ENCODE results near the gene SNRPA1. TPM values are rescaled to one million over a fixed set of nuclear protein-coding genes. Genes with fewer than 3 reads are reported as not detected.

The SNRPA1 gene
- total RNA-seq, 1 experiment from 2014 or later: 99.5 TPM

- no peak for TF ChIP-seq CTCF (IDR thresholded peaks at IDR 0.05; ENCODE audit: unreplicated experiment)
- no peak overlapping the region for H3K27ac Mint-ChIP-seq (ENCODE audit: low read depth, unreplicated experiment)
- intact Hi-C loops (cut with micrococcal nuclease): no loop called here
- H3K4me1 Mint-ChIP-seq (ENCODE audit: insufficient read depth, unreplicated experiment): no peaks in the 10 kb centered on the region
- POLR2A ChIA-PET: no interaction called here
- H3K36me3 Mint-ChIP-seq (ENCODE audit: insufficient read depth, unreplicated experiment): no peaks in the 10 kb centered on the region
- peaks cover 7% of the 10 kb centered on the region for H3K9me3 Mint-ChIP-seq (ENCODE audit: unreplicated experiment)
- no peak for DNase-seq (ENCODE audit: unreplicated experiment)
- H3K27me3 Mint-ChIP-seq (ENCODE audit: insufficient read depth, unreplicated experiment): no peaks in the 10 kb centered on the region
- no TSS peak for BruUV-seq (replicated peaks)
- H3K4me3 Mint-ChIP-seq (ENCODE audit: unreplicated experiment): no peak overlapping the region
- CTCF ChIA-PET: interaction anchor here (0.6 to 1.1 kb wide), 3 partner anchors 12 to 349 kb away, joined by 3 to 6 read pairs (median 3); no protein-coding TSS in a partner anchor
Measured at GRCh38 chr15:101309436-101310160, 14.6 kb upstream of the SNRPA1 start.

GRCh38 chr15:101308604-101309435, 13.8 kb upstream of the SNRPA1 start:
- no peak for TF ChIP-seq CTCF (IDR thresholded peaks at IDR 0.05; ENCODE audit: unreplicated experiment)
- no peaks in the 10 kb centered on the region for H3K27me3 Mint-ChIP-seq (ENCODE audit: insufficient read depth, unreplicated experiment)
- no peaks in the 10 kb centered on the region for H3K4me1 Mint-ChIP-seq (ENCODE audit: insufficient read depth, unreplicated experiment)
- POLR2A ChIA-PET: interaction anchor here (0.6 kb wide), 1 partner anchor 537 kb away, joined by 5 read pairs; no protein-coding TSS in a partner anchor
- H3K27ac Mint-ChIP-seq (ENCODE audit: low read depth, unreplicated experiment): no peak overlapping the region
- no peaks in the 10 kb centered on the region for H3K36me3 Mint-ChIP-seq (ENCODE audit: insufficient read depth, unreplicated experiment)
- CTCF ChIA-PET: interaction anchor here (1.1 to 4.3 kb wide), 2 partner anchors 53 to 332 kb away, joined by 3 to 25 read pairs; no protein-coding TSS in a partner anchor
- no TSS peak for BruUV-seq (replicated peaks)
- DNase-seq (ENCODE audit: unreplicated experiment): no peak
- no peak overlapping the region for H3K4me3 Mint-ChIP-seq (ENCODE audit: unreplicated experiment)
- intact Hi-C loops (cut with micrococcal nuclease): no loop called here
- peaks cover 7% of the 10 kb centered on the region for H3K9me3 Mint-ChIP-seq (ENCODE audit: unreplicated experiment)

GRCh38 chr15:101307897-101308603, 13.0 kb upstream of the SNRPA1 start:
- no peaks in the 10 kb centered on the region for H3K4me1 Mint-ChIP-seq (ENCODE audit: insufficient read depth, unreplicated experiment)
- intact Hi-C loops (cut with micrococcal nuclease): no loop called here
- ChIA-PET POLR2A (interaction anchor here (0.6 kb wide), 1 partner anchor 538 kb away, joined by 5 read pairs; no protein-coding TSS in a partner anchor), CTCF (interaction anchor here (0.6 to 4.3 kb wide), 3 partner anchors 54 to 333 kb away, joined by 3 to 25 read pairs (median 3); no protein-coding TSS in a partner anchor)
- H3K27ac Mint-ChIP-seq (ENCODE audit: low read depth, unreplicated experiment): no peak overlapping the region
- DNase-seq (ENCODE audit: unreplicated experiment): no peak
- H3K27me3 Mint-ChIP-seq (ENCODE audit: insufficient read depth, unreplicated experiment): no peaks in the 10 kb centered on the region
- no TSS peak for BruUV-seq (replicated peaks)
- TF ChIP-seq CTCF (IDR thresholded peaks at IDR 0.05; ENCODE audit: unreplicated experiment): no peak
- no peaks in the 10 kb centered on the region for H3K36me3 Mint-ChIP-seq (ENCODE audit: insufficient read depth, unreplicated experiment)
- H3K4me3 Mint-ChIP-seq (ENCODE audit: unreplicated experiment): no peak overlapping the region
- peaks cover 7% of the 10 kb centered on the region for H3K9me3 Mint-ChIP-seq (ENCODE audit: unreplicated experiment)
